ENCODE measurements around the gene PPP1R1B. TPM values are rescaled to one million over a fixed set of nuclear protein-coding genes. Genes with fewer than 3 reads are reported as not detected.

PPP1R1B gene
- total and polyA plus RNA-seq, 9 of the 15 experiments (the other 6 are each of a cell fraction or from before 2014, with no cell fraction given) = 0.07 to 0.18 (median 0.10) TPM; not detected in 4

- peaks cover 33 to 94% of the 10 kb centered on the region in 2 experiments for H3K4me1 ChIP-seq (replicated peaks in 1 of 2; ENCODE audit: control insufficient read depth in 2 of 2, insufficient read depth in 2 of 2, low read length in 2 of 2)
- under 1% methylated on average over 30 of the region's 85 CpGs for WGBS (ENCODE audit: insufficient coverage, low coverage, missing lambda C conversion rate)
- H3K27me3 ChIP-seq (ENCODE audit: control insufficient read depth in 2 of 2, insufficient read depth in 2 of 2, low read length in 2 of 2) = no peaks in the 10 kb centered on the region
- peaks cover 2% of the 10 kb centered on the region; the same call in 1 of the 3 replicates for H3K36me3 ChIP-seq (ENCODE audit: control insufficient read depth, insufficient read depth, low read length)
- no peaks in the 10 kb centered on the region for H3K9me1 ChIP-seq (ENCODE audit: control insufficient read depth, insufficient read depth, low read length)
- peak within 1 kb of the TSS; percentile 51 for H3K4me3 ChIP-seq
- H4K20me1 ChIP-seq (replicated peaks; ENCODE audit: control insufficient read depth, insufficient read depth, low read length) = no peaks in the 10 kb centered on the region; the same call in 1 of the 2 replicates
- H3K4me2 ChIP-seq (ENCODE audit: insufficient read depth, low read length) = peak within 1 kb of the TSS; percentile 75
- CTCF ChIA-PET (ENCODE audit: low intra/inter-chr PET ratio) = interaction anchor here (0.8 to 8.3 kb wide), 2 partner anchors 34 to 46 kb away, joined by 3 to 131 read pairs; no protein-coding TSS in a partner anchor
- FAIRE-seq (peak; percentile 82), ATAC-seq (peak; percentile 72), DNase-seq (ENCODE audit: extremely low read depth in 1 of 4, low spot score in 3 of 4) (peak; percentile 76 to 89 (median 80))
- H3K9ac ChIP-seq (ENCODE audit: insufficient read depth in 1 of 2, low read depth in 2 of 2, low read length in 2 of 2) = peak within 1 kb of the TSS; percentile 65 to 93
- H3K27ac ChIP-seq (ENCODE audit: extremely low read depth, low read depth, low read length) = peak within 1 kb of the TSS; percentile 74
- H3K79me2 ChIP-seq (ENCODE audit: control insufficient read depth, insufficient read depth, low read length) = peaks cover 13% of the 10 kb centered on the region; the same call in 2 of the 3 replicates
- in situ Hi-C loops (cut with MboI) (no loop called here), intact Hi-C loops (cut with micrococcal nuclease) (loop anchor here (1.0 kb wide), 1 partner anchor 46 kb away; no protein-coding TSS in a partner anchor)
- POLR2A ChIA-PET = interaction anchor here (0.6 to 4.0 kb wide), 7 partner anchors 12 to 290 kb away, joined by 3 to 16 read pairs (median 3); no protein-coding TSS in a partner anchor
- peak within 1 kb of the TSS; percentile 79 for H2AFZ ChIP-seq (ENCODE audit: low read depth, low read length)
- BruUV-seq (replicated peaks) = TSS peak; percentile 73
- no peaks in the 10 kb centered on the region for H3K9me3 ChIP-seq (replicated peaks; ENCODE audit: control insufficient read depth, insufficient read depth, low read depth, low read length)
- TF ChIP-seq ZNF398 (CRISPR knock-in tag; IDR thresholded peaks at IDR 0.05) (no peak), ZNF717 (CRISPR knock-in tag; IDR thresholded peaks at IDR 0.05) (no peak), ZNF140 (CRISPR knock-in tag; IDR thresholded peaks at IDR 0.05) (no peak), HDAC8 (tag; IDR thresholded peaks at IDR 0.05) (peak; percentile 87; the same call in 1 of the 2 replicates), SNIP1 (IDR thresholded peaks at IDR 0.05; ENCODE audit: low read depth) (no peak), CEBPZ (IDR thresholded peaks at IDR 0.05; ENCODE audit: borderline replicate concordance, low read depth, low read length) (no peak), SNRNP70 (optimal IDR thresholded peaks at IDR 0.05; ENCODE audit: low read depth, low read length) (no peak)
- TF ChIP-seq, protein P1, sequence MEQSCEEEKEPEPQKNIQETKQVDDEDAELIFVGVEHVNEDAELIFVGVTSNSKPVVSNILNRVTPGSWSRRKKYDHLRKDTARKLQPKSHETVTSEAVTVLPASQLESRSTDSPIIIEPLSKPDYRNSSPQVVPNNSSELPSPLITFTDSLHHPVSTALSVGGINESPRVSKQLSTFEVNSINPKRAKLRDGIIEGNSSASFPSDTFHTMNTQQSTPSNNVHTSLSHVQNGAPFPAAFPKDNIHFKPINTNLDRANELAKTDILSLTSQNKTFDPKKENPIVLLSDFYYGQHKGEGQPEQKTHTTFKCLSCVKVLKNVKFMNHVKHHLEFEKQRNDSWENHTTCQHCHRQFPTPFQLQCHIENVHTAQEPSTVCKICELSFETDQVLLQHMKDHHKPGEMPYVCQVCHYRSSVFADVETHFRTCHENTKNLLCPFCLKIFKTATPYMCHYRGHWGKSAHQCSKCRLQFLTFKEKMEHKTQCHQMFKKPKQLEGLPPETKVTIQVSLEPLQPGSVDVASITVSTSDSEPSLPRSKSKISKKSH (CRISPR knock-in tag; IDR thresholded peaks at IDR 0.05) = no peak
These were observed 41.5 kb downstream of the PPP1R1B start, which contains the start of gene PNMT for GRCh38 chr17:39667945-39668924. PNMT (plus strand) TSS chr17:39668453; CDS start chr17:39668476, 23 bp downstream.
